Fibroblast of skin of abdomen (primary cell): ENCODE measurements around the gene SPAG16.
A peak's percentile ranks its signal among the peaks of the same experiment; 100 is the strongest.

Experiments used
- DNase-seq: peaks from one replicate; pipeline ENCODE4 v3.0.0-alpha.2; 2013

The SPAG16 gene

GRCh38 chr2:214185546-214185945 is 901.3 kb downstream of the SPAG16 start:
- DNase-seq, result no peak

- DNase-seq, result peak; percentile 12
Measured at GRCh38 chr2:214192711-214193110, 908.4 kb downstream of the SPAG16 start.

GRCh38 chr2:214193943-214194342 is 909.7 kb downstream of the SPAG16 start:
- peak; percentile 83 for DNase-seq

GRCh38 chr2:214196260-214196659 is 912.0 kb downstream of the SPAG16 start:
- DNase-seq, result no peak

GRCh38 chr2:214201892-214202291 is 917.6 kb downstream of the SPAG16 start:
- DNase-seq, result no peak

- DNase-seq, result peak; percentile 35
Measured at GRCh38 chr2:214203214-214203613, 919.0 kb downstream of the SPAG16 start.

GRCh38 chr2:214203744-214204289 is 919.6 kb downstream of the SPAG16 start:
- peak; percentile 41 for DNase-seq

- DNase-seq, result no peak
Measured at GRCh38 chr2:214215107-214215506, 930.8 kb downstream of the SPAG16 start.

- no peak for DNase-seq
Measured at GRCh38 chr2:214217136-214217535, 932.9 kb downstream of the SPAG16 start.

- no peak for DNase-seq
Measured at GRCh38 chr2:214217599-214217998, 933.3 kb downstream of the SPAG16 start.

- no peak for DNase-seq
Measured at GRCh38 chr2:214220251-214220650, 936.0 kb downstream of the SPAG16 start.

- no peak for DNase-seq
Measured at GRCh38 chr2:214226061-214226460, 941.8 kb downstream of the SPAG16 start.

- DNase-seq, result peak; percentile 30
Measured at GRCh38 chr2:214232271-214232670, 948.0 kb downstream of the SPAG16 start.

GRCh38 chr2:214233164-214233563 is 948.9 kb downstream of the SPAG16 start:
- DNase-seq, result no peak

- no peak for DNase-seq
Measured at GRCh38 chr2:214242797-214243196, 958.5 kb downstream of the SPAG16 start.

GRCh38 chr2:214244847-214245246 is 960.6 kb downstream of the SPAG16 start:
- DNase-seq, result peak; percentile 16

- DNase-seq, result no peak
Measured at GRCh38 chr2:214246417-214246816, 962.2 kb downstream of the SPAG16 start.

- no peak for DNase-seq
Measured at GRCh38 chr2:214247531-214247930, 963.3 kb downstream of the SPAG16 start.

GRCh38 chr2:214255046-214255445 is 970.8 kb downstream of the SPAG16 start:
- DNase-seq, result no peak

GRCh38 chr2:214261683-214262082 is 977.4 kb downstream of the SPAG16 start:
- DNase-seq, result peak; percentile 19

GRCh38 chr2:214264171-214264570 is 979.9 kb downstream of the SPAG16 start:
- DNase-seq, result no peak

- peak; percentile 3 for DNase-seq
Measured at GRCh38 chr2:214265991-214266489, 981.8 kb downstream of the SPAG16 start.

- DNase-seq, result no peak
Measured at GRCh38 chr2:214277880-214278279, 993.6 kb downstream of the SPAG16 start.

GRCh38 chr2:214286011-214286410 is 1001.7 kb downstream of the SPAG16 start:
- DNase-seq, result no peak

GRCh38 chr2:214293593-214293992 is 1009.3 kb downstream of the SPAG16 start:
- no peak for DNase-seq
